Measurements from ENCODE around the gene PEAR1.

PEAR1 gene

DNA sequence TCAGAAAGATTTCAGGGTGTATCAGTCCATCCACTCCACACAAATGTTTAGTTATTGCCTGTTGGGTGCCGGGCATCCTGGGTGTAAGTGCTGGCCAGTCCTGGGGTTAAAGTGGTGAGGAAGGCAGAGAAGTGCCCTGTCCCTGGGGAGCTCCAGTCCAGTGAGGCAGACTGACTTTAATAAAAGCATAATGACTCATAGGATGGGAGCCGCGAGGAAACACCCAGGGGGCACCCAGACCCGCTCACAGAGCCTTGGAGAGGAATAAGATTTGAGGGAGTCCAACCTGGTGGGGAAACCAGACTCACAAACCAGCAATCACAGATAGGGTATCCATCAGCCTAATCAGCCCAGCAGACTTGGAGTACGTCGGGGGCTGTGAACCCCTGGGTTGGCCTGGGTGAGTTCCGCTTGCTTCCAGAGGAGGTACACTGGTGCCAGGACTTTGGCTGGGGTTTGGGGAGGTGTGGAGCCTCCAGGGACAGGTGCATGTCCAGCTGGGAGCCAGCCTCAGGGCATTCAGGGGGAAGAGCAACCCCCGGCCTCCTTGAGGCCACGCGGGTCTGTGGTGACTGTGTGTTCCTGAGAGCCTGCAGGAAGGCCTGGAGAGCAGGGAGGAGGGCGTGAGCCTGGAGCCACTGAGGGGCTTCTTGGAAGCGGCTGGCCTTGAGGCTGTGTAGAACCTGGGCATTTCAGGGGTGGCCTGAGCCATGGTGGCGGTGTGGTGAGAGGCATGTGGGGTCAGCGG lies 3.7 kb downstream of the PEAR1 start:
- ATAC-seq: no peak
- Mint-ChIP-seq H3K4me3 (no peak overlapping the region), H3K9me3 (no peaks in the 10 kb centered on the region), H3K27me3 (peaks cover 88% of the 10 kb centered on the region), H3K36me3 (no peaks in the 10 kb centered on the region), H3K4me1 (peaks cover 4% of the 10 kb centered on the region), H3K27ac (no peak overlapping the region)

DNA sequence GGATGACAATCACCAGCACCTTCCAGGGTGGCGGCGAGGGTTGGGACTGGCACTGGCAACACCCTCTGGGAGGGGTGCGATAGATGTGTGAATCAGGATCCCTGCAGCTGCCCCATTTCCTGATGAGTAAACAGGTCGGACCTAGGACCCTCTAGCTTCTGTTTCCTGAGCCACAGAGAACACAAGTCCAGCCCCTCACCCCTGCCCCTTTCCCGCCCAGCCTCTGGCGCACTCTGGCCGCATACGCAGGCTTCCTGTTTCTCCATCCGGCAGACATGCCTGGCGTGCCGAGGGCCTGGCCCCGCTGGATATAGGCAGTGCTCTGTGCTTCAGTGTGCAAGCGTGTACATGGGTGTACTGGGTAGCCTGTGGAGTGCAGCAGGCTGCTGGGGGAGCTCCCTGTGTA lies 4.6 kb downstream of the PEAR1 start:
- no peak for ATAC-seq
- H3K4me3 Mint-ChIP-seq: no peak overlapping the region
- H3K9me3 Mint-ChIP-seq: no peaks in the 10 kb centered on the region
- peaks cover 4% of the 10 kb centered on the region for H3K4me1 Mint-ChIP-seq
- no peak overlapping the region for H3K27ac Mint-ChIP-seq
- peaks cover 83% of the 10 kb centered on the region for H3K27me3 Mint-ChIP-seq
- H3K36me3 Mint-ChIP-seq: no peaks in the 10 kb centered on the region

GRCh38 chr1:156898971-156899664 lies 5.6 kb downstream of the PEAR1 start:
- Mint-ChIP-seq H3K27ac (no peak overlapping the region), H3K9me3 (no peaks in the 10 kb centered on the region), H3K27me3 (peaks cover 73% of the 10 kb centered on the region), H3K36me3 (no peaks in the 10 kb centered on the region), H3K4me1 (peaks cover 4% of the 10 kb centered on the region), H3K4me3 (no peak overlapping the region)
- ATAC-seq: no peak

- Mint-ChIP-seq H3K9me3 (no peaks in the 10 kb centered on the region), H3K4me3 (no peak overlapping the region), H3K36me3 (no peaks in the 10 kb centered on the region), H3K27me3 (peaks cover 66% of the 10 kb centered on the region), H3K27ac (no peak overlapping the region), H3K4me1 (peaks cover 4% of the 10 kb centered on the region)
- ATAC-seq: no peak
Observed at GRCh38 chr1:156899956-156900718, 6.6 kb downstream of the PEAR1 start.

- H3K4me3 Mint-ChIP-seq: no peak overlapping the region
- H3K27me3 Mint-ChIP-seq: peaks cover 66% of the 10 kb centered on the region
Observed at GRCh38 chr1:156900896-156901589, 7.5 kb downstream of the PEAR1 start.

GRCh38 chr1:156901590-156901900 lies 8.0 kb downstream of the PEAR1 start:
- Mint-ChIP-seq H3K36me3 (no peaks in the 10 kb centered on the region), H3K4me1 (peaks cover 4% of the 10 kb centered on the region), H3K4me3 (no peak overlapping the region), H3K27me3 (peaks cover 66% of the 10 kb centered on the region), H3K27ac (no peak overlapping the region), H3K9me3 (no peaks in the 10 kb centered on the region)
- ATAC-seq: no peak

More at GRCh38 chr1:156900896-156901589, 7.5 kb downstream of the PEAR1 start:
- H3K36me3 Mint-ChIP-seq: no peaks in the 10 kb centered on the region
- no peak overlapping the region for H3K27ac Mint-ChIP-seq
- no peaks in the 10 kb centered on the region for H3K9me3 Mint-ChIP-seq
- no peak for ATAC-seq
- H3K4me1 Mint-ChIP-seq: peaks cover 4% of the 10 kb centered on the region

DNA sequence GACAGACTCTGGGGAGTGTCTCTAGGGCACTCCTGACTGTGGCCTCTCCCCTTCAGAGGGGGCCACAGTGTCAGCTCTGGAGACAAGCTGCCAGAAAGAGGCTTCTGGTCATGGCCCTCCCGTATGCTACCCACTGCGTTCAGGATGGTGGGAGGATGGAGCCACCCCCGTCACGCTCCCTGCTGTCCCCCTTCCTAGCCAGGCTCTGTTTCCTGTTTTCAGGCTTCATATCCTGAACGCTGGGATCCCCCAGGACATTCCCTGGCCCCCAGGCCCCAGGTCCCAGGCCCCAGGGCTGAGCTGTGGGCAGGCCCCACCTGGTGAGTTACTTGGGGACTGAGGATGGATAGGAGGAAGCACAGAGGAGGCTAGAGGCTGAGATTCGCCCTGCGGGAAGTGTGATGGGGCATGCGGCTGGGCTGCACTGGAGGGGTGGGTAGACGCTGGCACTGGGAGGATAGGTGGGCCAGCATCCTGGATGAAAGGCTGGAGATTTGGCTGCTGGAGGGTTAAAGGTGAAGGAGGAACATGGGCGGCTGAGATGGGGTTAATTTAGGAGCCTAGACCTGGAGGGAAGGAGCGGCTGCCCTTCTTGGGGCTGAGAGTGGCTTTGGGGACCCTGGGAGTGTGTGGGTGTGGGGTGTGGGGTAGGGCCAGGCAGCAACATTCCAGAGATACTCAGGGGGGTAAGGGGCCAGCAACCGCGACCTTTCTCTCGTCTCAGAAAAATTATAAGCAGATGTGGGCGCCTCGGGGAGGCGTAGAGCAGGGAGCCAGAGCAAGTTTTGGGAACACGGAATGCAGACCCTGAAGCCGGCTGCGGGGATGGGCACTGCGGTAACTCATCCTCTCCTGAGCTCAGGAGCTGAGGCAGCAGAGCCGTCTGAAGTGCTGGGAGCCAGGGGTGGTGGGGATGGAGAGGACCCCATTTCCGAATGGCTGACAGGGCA lies 8.7 kb downstream of the PEAR1 start:
- no peak for ATAC-seq
- Mint-ChIP-seq H3K27ac (no peak overlapping the region), H3K36me3 (no peaks in the 10 kb centered on the region)

GRCh38 chr1:156903328-156904091 lies 10.0 kb downstream of the PEAR1 start:
- no peak overlapping the region for H3K4me3 Mint-ChIP-seq
- peaks cover 65% of the 10 kb centered on the region for H3K27me3 Mint-ChIP-seq
- no peaks in the 10 kb centered on the region for H3K9me3 Mint-ChIP-seq
- H3K36me3 Mint-ChIP-seq: no peaks in the 10 kb centered on the region
- no peak overlapping the region for H3K27ac Mint-ChIP-seq
- peaks cover 6% of the 10 kb centered on the region for H3K4me1 Mint-ChIP-seq
- ATAC-seq: no peak

More for the DNA sequence above, 8.7 kb downstream of the PEAR1 start:
- Mint-ChIP-seq H3K9me3 (no peaks in the 10 kb centered on the region), H3K4me3 (no peak overlapping the region), H3K27me3 (peaks cover 66% of the 10 kb centered on the region), H3K4me1 (peaks cover 10% of the 10 kb centered on the region)

DNA sequence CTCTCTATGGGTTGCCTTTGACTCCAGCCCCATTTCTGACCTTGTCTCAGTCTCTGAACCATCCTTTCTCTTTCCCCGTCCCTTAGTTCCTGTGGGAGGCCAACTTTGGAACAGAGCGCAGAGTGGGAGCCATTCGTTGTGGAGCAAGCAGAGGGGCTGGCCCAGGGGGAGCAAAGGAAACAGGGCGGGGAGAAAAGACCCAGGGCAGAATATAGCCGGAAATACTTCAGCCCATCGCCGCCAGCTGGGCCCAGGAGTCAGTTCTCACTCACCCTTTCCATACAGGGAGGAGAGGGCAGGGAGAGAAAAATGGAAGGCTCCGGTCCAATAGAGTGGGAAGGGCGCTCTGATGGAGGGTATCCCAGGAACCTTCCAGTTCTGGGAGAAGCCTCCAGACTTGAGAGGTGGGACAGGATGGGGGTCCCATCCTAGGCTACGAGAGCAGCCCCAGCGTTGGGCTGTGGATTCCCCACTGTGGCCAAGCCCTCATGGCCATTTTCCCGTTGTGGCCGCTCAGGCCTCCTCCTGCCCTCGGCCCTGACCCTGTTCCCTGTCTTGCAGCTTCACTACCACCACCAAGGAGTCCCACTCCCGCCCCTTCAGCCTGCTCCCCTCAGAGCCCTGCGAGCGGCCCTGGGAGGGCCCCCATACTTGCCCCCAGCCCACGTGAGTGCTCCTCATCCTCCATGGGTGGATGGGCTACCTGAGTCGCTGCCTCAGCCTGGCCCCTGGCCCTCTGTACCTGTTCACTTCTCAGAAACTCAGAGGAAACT lies 10.9 kb downstream of the PEAR1 start:
- no peak overlapping the region for H3K4me3 Mint-ChIP-seq
- H3K9me3 Mint-ChIP-seq: no peaks in the 10 kb centered on the region
- H3K27me3 Mint-ChIP-seq: peaks cover 65% of the 10 kb centered on the region
- peaks cover 6% of the 10 kb centered on the region for H3K4me1 Mint-ChIP-seq
- no peak for ATAC-seq
- H3K27ac Mint-ChIP-seq: no peak overlapping the region
- H3K36me3 Mint-ChIP-seq: no peaks in the 10 kb centered on the region

GRCh38 chr1:156905176-156905575 lies 11.7 kb downstream of the PEAR1 start:
- Mint-ChIP-seq H3K27me3 (peaks cover 65% of the 10 kb centered on the region), H3K9me3 (no peaks in the 10 kb centered on the region), H3K4me1 (peaks cover 6% of the 10 kb centered on the region), H3K4me3 (no peak overlapping the region), H3K27ac (no peak overlapping the region), H3K36me3 (no peaks in the 10 kb centered on the region)
- ATAC-seq: no peak

- H3K36me3 Mint-ChIP-seq: no peaks in the 10 kb centered on the region
- no peak overlapping the region for H3K27ac Mint-ChIP-seq
- no peak overlapping the region for H3K4me3 Mint-ChIP-seq
- ATAC-seq: no peak
- peaks cover 70% of the 10 kb centered on the region for H3K27me3 Mint-ChIP-seq
- H3K4me1 Mint-ChIP-seq: peaks cover 11% of the 10 kb centered on the region
- H3K9me3 Mint-ChIP-seq: no peaks in the 10 kb centered on the region
Observed at GRCh38 chr1:156905651-156906050, 12.1 kb downstream of the PEAR1 start.

DNA sequence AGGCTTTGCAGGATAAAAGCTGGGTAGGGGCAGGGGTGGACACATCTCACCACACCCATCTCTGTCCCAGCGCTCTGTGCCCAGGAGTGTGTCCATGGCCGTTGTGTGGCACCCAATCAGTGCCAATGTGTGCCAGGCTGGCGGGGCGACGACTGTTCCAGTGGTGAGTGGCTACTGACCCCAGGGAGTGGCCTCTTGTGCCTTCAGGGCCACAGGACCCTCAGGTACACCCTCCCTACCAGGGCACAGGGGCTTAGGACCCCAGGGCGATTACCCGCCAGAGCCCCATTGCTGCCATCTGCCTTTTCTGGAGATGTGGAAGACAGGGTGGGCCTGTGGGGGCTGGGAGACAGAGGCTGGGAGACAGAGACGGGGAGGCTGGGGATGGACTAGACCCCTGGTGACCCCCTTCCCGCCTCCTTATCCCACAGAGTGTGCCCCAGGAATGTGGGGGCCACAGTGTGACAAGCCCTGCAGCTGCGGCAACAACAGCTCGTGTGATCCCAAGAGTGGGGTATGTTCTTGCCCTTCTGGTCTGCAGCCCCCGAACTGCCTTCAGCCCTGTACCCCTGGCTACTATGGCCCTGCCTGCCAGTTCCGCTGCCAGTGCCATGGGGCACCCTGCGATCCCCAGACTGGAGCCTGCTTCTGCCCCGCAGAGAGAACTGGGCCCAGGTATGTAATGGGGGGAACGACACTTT lies 12.8 kb downstream of the PEAR1 start:
- H3K36me3 Mint-ChIP-seq: no peaks in the 10 kb centered on the region
- H3K9me3 Mint-ChIP-seq: no peaks in the 10 kb centered on the region
- ATAC-seq: no peak
- H3K4me1 Mint-ChIP-seq: peaks cover 12% of the 10 kb centered on the region
- H3K27ac Mint-ChIP-seq: no peak overlapping the region
- H3K27me3 Mint-ChIP-seq: peaks cover 70% of the 10 kb centered on the region
- no peak overlapping the region for H3K4me3 Mint-ChIP-seq

GRCh38 chr1:156908541-156908940 lies 15.0 kb downstream of the PEAR1 start:
- Mint-ChIP-seq H3K9me3 (no peaks in the 10 kb centered on the region), H3K4me3 (no peak overlapping the region), H3K36me3 (no peaks in the 10 kb centered on the region), H3K27ac (no peak overlapping the region), H3K27me3 (peaks cover 71% of the 10 kb centered on the region), H3K4me1 (peaks cover 12% of the 10 kb centered on the region)
- no peak for ATAC-seq

All from stimulated activated memory B cell treated with anti-CD40 and anti-IgM and Interleukin-4, amounts not matched to agents 10 μg/mL and 1 μg/mL and 100 μg/mL, for 72 hours (primary cell).